ENCODE results near the gene SLX1A.

GRCh38 chr16:30179931-30180330 is 13.7 kb upstream of the SLX1A start:
- TF ChIP-seq POLR2A (IDR thresholded peaks at IDR 0.05) (no peak), EP300 (IDR thresholded peaks at IDR 0.05) (no peak), CTCF (IDR thresholded peaks at IDR 0.05) (no peak)
